ENCODE data around the gene GABRA5. TPM values are rescaled to one million over a fixed set of nuclear protein-coding genes. Genes with fewer than 3 reads are reported as not detected.
A peak's percentile ranks its signal among the peaks of the same experiment; 100 is the strongest.

Gene GABRA5
- total and polyA plus RNA-seq, 2 experiments from 2014 or later = 11.5 to 25.9 TPM

DNA sequence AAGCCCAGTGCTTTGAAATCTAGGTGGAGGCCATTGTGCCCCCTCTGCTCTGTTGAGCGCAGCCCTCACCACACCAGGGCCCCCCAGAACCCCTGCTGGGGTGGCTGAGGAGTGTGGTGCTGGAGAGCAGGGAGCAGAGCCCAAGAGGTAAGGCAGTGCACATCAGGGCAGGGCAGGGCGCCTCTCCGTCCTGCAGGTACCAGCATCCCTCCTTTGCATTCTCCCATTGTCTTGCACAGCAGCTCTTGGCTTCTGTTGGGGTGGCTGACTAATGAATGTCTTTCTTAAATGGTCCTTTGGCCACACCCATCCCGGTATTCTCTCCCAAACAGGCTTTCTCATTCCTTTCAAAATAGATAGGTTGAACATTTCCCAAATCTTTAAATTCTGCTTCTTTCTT lies 62.7 kb downstream of the GABRA5 start:
- Mint-ChIP-seq H3K4me3 (no peak overlapping the region), H3K27ac (no peak overlapping the region), H3K27me3 (ENCODE audit: insufficient read depth, low read depth, poor library complexity) (peaks cover 5% of the 10 kb centered on the region), H3K4me1 (peaks cover 3% of the 10 kb centered on the region; the same call in 1 of the 3 replicates), H3K36me3 (ENCODE audit: low read depth) (no peaks in the 10 kb centered on the region), H3K9me3 (no peaks in the 10 kb centered on the region)
- no peak overlapping the region for H3K27ac ChIP-seq (ENCODE audit: low read depth)
- no peaks in the 10 kb centered on the region for H3K36me3 ChIP-seq (ENCODE audit: insufficient read depth)
- DNase-seq (ENCODE audit: low spot score) = peak; percentile 35
- no peaks in the 10 kb centered on the region for H3F3A ChIP-seq (replicated peaks; ENCODE audit: low read depth)
- TF ChIP-seq EZH2phosphoT487 (IDR thresholded peaks at IDR 0.05; ENCODE audit: unreplicated experiment) (no peak), ETS1 (IDR thresholded peaks at IDR 0.05) (no peak), ZNF114 (CRISPR knock-in tag; IDR thresholded peaks at IDR 0.05) (no peak), CTCF (conservative IDR thresholded peaks at IDR 0.05; ENCODE audit: low read depth in 2 of 2) (no peak), JUNB (IDR thresholded peaks at IDR 0.05; ENCODE audit: unreplicated experiment) (no peak), NANOG (IDR thresholded peaks at IDR 0.05; ENCODE audit: borderline replicate concordance) (no peak), CREB1 (CRISPR knock-in tag; IDR thresholded peaks at IDR 0.05; ENCODE audit: low read depth) (no peak), POLR2AphosphoS5 (IDR thresholded peaks at IDR 0.05; ENCODE audit: low read depth) (no peak)
- TF ChIP-seq, protein P1, sequence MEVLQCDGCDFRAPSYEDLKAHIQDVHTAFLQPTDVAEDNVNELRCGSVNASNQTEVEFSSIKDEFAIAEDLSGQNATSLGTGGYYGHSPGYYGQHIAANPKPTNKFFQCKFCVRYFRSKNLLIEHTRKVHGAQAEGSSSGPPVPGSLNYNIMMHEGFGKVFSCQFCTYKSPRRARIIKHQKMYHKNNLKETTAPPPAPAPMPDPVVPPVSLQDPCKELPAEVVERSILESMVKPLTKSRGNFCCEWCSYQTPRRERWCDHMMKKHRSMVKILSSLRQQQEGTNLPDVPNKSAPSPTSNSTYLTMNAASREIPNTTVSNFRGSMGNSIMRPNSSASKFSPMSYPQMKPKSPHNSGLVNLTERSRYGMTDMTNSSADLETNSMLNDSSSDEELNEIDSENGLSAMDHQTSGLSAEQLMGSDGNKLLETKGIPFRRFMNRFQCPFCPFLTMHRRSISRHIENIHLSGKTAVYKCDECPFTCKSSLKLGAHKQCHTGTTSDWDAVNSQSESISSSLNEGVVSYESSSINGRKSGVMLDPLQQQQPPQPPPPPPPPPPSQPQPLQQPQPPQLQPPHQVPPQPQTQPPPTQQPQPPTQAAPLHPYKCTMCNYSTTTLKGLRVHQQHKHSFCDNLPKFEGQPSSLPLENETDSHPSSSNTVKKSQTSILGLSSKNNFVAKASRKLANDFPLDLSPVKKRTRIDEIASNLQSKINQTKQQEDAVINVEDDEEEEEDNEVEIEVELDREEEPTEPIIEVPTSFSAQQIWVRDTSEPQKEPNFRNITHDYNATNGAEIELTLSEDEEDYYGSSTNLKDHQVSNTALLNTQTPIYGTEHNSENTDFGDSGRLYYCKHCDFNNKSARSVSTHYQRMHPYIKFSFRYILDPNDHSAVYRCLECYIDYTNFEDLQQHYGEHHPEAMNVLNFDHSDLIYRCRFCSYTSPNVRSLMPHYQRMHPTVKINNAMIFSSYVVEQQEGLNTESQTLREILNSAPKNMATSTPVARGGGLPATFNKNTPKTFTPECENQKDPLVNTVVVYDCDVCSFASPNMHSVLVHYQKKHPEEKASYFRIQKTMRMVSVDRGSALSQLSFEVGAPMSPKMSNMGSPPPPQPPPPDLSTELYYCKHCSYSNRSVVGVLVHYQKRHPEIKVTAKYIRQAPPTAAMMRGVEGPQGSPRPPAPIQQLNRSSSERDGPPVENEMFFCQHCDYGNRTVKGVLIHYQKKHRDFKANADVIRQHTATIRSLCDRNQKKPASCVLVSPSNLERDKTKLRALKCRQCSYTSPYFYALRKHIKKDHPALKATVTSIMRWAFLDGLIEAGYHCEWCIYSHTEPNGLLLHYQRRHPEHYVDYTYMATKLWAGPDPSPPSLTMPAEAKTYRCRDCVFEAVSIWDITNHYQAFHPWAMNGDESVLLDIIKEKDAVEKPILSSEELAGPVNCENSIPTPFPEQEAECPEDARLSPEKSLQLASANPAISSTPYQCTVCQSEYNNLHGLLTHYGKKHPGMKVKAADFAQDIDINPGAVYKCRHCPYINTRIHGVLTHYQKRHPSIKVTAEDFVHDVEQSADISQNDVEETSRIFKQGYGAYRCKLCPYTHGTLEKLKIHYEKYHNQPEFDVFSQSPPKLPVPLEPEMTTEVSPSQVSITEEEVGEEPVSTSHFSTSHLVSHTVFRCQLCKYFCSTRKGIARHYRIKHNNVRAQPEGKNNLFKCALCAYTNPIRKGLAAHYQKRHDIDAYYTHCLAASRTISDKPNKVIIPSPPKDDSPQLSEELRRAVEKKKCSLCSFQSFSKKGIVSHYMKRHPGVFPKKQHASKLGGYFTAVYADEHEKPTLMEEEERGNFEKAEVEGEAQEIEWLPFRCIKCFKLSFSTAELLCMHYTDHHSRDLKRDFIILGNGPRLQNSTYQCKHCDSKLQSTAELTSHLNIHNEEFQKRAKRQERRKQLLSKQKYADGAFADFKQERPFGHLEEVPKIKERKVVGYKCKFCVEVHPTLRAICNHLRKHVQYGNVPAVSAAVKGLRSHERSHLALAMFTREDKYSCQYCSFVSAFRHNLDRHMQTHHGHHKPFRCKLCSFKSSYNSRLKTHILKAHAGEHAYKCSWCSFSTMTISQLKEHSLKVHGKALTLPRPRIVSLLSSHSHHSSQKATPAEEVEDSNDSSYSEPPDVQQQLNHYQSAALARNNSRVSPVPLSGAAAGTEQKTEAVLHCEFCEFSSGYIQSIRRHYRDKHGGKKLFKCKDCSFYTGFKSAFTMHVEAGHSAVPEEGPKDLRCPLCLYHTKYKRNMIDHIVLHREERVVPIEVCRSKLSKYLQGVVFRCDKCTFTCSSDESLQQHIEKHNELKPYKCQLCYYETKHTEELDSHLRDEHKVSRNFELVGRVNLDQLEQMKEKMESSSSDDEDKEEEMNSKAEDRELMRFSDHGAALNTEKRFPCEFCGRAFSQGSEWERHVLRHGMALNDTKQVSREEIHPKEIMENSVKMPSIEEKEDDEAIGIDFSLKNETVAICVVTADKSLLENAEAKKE (CRISPR knock-in tag; IDR thresholded peaks at IDR 0.05) = no peak
- no peaks in the 10 kb centered on the region for H4K20me1 ChIP-seq (replicated peaks; ENCODE audit: insufficient read depth)
- no peak overlapping the region for H2AFZ ChIP-seq
- peaks cover 6% of the 10 kb centered on the region for H3K9me2 ChIP-seq (ENCODE audit: insufficient read depth)
- H3K4me2 ChIP-seq = no peak overlapping the region
- ATAC-seq = peak; percentile 78
- no peaks in the 10 kb centered on the region for H3K4me1 ChIP-seq (ENCODE audit: insufficient read depth)
- no peak overlapping the region for H3K4me3 ChIP-seq
- no peaks in the 10 kb centered on the region for H3K27me3 ChIP-seq (ENCODE audit: insufficient read depth)
- H3K79me2 ChIP-seq (replicated peaks; ENCODE audit: insufficient read depth) = no peaks in the 10 kb centered on the region

All from GM23338 (cell line).